ENCODE measurements around the gene SCYL1.
"Not testable (repeated sequence)": the region's sequence is repeated elsewhere in the genome, so short reads cannot be mapped to it uniquely, and the experiment has no call there.

The SCYL1 gene

DNA sequence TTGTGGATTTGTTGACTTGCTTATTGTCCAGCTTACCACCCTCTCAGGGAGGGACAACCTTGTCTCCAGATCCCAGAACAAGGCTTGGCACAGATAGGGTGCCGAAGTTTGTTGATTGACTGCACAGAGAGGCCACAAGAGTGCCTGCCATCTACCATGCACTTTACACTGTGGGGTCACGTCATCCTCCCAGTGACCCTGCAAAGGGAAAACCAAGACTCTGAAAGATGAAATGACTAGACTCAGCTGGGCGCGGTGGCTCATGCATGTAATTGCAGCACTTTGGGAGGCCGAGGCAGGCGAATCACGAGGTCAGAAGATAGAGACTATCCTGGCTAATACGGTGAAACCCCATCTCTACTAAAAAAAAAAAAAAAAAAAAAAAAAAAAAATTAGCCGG lies 37.9 kb downstream of the SCYL1 start:
- H3K4me3 ChIP-seq (ENCODE audit: low read depth, low read length) = no peak overlapping the region
- in situ Hi-C loops (cut with HindIII; ENCODE audit: low pct_ligation_motif_present, low sequenced_read_pairs) = no loop called here
- no peaks in the 10 kb centered on the region for H3K36me3 ChIP-seq (replicated peaks)
- no peaks in the 10 kb centered on the region for H3K27me3 ChIP-seq (replicated peaks)
- no peak for DNase-seq
- H3K27ac ChIP-seq = no peak overlapping the region
- TF ChIP-seq, protein P1, sequence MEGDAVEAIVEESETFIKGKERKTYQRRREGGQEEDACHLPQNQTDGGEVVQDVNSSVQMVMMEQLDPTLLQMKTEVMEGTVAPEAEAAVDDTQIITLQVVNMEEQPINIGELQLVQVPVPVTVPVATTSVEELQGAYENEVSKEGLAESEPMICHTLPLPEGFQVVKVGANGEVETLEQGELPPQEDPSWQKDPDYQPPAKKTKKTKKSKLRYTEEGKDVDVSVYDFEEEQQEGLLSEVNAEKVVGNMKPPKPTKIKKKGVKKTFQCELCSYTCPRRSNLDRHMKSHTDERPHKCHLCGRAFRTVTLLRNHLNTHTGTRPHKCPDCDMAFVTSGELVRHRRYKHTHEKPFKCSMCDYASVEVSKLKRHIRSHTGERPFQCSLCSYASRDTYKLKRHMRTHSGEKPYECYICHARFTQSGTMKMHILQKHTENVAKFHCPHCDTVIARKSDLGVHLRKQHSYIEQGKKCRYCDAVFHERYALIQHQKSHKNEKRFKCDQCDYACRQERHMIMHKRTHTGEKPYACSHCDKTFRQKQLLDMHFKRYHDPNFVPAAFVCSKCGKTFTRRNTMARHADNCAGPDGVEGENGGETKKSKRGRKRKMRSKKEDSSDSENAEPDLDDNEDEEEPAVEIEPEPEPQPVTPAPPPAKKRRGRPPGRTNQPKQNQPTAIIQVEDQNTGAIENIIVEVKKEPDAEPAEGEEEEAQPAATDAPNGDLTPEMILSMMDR (IDR thresholded peaks at IDR 0.05; ENCODE audit: low read depth, low read length, missing control alignments) = no peak

DNA sequence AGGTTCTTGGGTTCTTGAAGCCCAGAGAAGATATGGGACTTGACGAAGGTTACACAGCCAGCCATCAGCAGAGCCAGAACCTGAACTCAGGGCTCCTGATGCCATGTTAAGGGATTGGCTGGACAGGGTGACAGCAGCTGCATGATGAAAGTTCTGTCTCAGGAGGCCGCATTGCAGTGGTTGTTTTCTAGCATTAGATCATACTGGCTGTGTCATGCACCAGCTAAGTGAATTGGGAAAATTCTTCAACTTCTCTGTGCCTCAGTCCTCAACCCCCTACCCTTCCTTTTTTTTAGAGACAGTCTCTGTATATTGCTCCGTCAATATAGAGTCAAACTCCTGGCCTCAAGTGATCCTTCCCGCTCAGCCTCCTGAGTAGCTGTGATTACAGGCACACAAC lies 38.7 kb downstream of the SCYL1 start:
- no peaks in the 10 kb centered on the region for H3K36me3 ChIP-seq (replicated peaks)
- H3K4me3 ChIP-seq (ENCODE audit: low read depth, low read length) = no peak overlapping the region
- in situ Hi-C loops (cut with HindIII; ENCODE audit: low pct_ligation_motif_present, low sequenced_read_pairs) = no loop called here
- TF ChIP-seq, protein P1 (IDR thresholded peaks at IDR 0.05; ENCODE audit: low read depth, low read length, missing control alignments) = no peak
- H3K27ac ChIP-seq = no peak overlapping the region
- H3K27me3 ChIP-seq (replicated peaks) = no peaks in the 10 kb centered on the region
- no peak for DNase-seq

DNA sequence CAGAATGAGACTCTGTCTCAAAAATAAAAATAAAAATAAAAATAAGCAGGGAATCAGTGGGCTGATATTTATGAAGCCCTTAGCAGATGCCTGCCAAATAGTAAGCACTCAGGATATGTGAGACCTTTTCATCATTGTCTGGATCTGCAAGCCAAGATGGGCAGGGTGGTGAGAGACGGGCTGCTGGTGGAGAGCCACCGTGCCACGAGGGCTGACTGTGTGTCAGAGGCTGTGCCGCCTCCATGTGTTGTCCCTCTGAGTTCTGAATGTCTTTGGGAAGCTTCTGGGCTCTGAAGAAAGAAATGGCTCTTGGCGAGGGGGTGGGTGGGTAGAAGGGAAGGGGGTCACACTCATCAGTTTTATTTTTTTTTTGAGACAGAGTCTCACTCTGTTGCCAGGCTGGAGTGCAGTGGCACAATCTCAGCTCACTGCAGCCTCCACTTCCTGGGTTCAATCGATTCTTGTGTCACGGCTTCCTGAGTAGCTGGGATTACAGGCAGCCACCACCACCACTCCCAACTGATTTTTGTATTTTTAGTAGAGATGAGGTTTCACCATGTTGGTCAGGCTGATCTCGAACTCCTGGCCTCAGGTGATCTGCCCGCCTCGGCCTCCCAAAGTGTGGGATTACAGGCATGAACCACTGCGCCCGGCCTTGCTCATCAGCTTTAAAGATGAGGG lies 40.1 kb downstream of the SCYL1 start:
- H3K27ac ChIP-seq; DNase-seq; in situ Hi-C loops (cut with HindIII; ENCODE audit: low pct_ligation_motif_present, low sequenced_read_pairs); H3K27me3 ChIP-seq (replicated peaks); H3K36me3 ChIP-seq (replicated peaks); H3K4me3 ChIP-seq (ENCODE audit: low read depth, low read length): not testable (repeated sequence)

DNA sequence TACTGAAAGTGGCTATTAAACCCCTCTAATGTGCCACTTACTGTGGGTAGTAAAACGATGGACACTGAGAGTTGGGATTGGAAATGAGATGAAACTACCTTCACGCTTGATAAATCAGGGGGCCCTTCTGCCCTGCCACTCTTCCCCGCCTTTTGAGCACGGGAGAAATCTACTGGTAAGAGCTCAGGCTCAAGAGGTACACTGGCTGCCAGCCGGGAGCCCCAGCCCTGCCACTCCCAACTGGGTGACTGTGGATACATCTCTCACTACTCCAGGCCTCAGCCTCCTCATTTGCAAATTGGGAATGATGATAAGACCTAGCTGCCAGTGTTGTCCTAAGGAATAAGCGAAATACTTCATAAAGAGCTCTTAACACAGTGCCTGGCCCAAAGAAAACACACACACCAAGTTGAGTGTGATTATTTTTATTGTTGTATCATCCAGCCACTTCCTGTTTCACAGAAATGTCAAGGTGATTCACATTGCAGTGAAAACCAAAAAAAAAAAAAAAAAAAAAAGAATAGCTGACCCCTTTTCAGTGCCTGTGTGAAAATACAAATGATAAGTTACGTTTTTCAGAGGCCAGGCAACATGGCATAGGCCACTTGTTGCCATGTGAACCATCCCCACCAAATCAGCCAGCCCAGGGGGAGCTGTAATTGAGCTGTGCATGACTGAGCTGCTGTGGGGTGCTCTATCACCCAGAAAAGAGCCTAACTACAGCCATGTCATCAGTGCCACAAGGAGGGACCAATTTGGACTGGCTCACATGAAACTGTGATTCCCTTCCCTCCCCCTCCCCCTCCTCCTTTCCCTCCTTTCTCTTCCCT lies 41.0 kb downstream of the SCYL1 start:
- no peak for DNase-seq
- no peaks in the 10 kb centered on the region for H3K36me3 ChIP-seq (replicated peaks)
- peak overlapping the region; percentile 52 for H3K27ac ChIP-seq
- no peaks in the 10 kb centered on the region for H3K27me3 ChIP-seq (replicated peaks)
- no peak overlapping the region for H3K4me3 ChIP-seq (ENCODE audit: low read depth, low read length)
- in situ Hi-C loops (cut with HindIII; ENCODE audit: low pct_ligation_motif_present, low sequenced_read_pairs) = no loop called here
- TF ChIP-seq, protein P1 (IDR thresholded peaks at IDR 0.05; ENCODE audit: low read depth, low read length, missing control alignments) = no peak

DNA sequence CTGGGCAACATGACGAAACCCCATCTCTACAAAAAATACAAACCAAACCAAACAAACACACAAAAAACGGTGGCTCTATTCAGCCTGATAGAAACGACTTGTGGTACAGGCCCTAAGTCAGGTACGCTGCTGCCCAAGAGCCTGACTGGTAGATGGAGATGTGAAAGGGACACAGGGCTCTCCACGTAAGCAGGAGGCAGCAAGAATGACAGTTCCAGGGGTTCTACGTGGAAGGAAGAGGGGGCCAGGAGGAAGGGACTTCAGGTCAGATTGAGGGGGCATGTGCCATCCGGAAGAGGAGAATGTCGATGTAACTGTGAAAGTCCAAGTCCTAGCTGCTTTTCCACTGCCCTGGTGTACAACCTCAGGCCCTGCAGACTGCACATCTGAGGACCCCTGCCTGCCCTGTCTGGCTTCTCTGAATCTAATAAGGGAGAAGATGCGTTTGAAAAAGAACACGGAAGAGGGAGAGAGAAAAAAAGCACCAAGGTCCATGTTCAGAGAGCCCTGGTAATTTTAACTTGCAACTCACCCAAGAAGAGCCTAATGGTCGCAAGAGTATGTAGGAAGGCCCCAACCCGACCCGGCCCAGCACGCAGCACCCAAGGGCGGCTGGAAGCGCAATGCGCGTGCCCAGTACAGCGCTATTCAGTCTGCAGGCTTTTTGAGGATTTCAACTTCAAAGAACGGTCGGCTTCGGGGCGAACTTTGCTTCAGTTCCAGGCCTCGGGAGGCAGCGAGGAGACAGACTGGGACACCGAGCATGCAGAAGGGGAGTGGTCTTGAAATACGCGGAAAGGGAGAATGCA lies 44.5 kb downstream of the SCYL1 start:
- TF ChIP-seq, protein P1 (IDR thresholded peaks at IDR 0.05; ENCODE audit: low read depth, low read length, missing control alignments) = no peak
- H3K27me3 ChIP-seq (replicated peaks) = no peaks in the 10 kb centered on the region

More for the DNA sequence above, 44.5 kb downstream of the SCYL1 start:
- DNase-seq = no peak
- Histone ChIP-seq H3K27ac (peak overlapping the region; percentile 71), H3K36me3 (replicated peaks) (peaks cover 3% of the 10 kb centered on the region), H3K4me3 (ENCODE audit: low read depth, low read length) (peak overlapping the region; percentile 96)
- in situ Hi-C loops (cut with HindIII; ENCODE audit: low pct_ligation_motif_present, low sequenced_read_pairs) = no loop called here

Measured in brain microvascular endothelial cell (primary cell).